H9 (cell line): ENCODE measurements around the gene C20orf96. TPM values are rescaled to one million over a fixed set of nuclear protein-coding genes. Genes with fewer than 3 reads are reported as not detected.

Experiments
- DNase-seq: peaks from one replicate; pipeline ENCODE4 v3.0.0-alpha.2; 2017
- H2AFZ ChIP-seq: one replicate; pipeline ENCODE4 v1.6.1; 2013; ENCODE audit warnings: mild to moderate bottlenecking, low read length, control low read depth, moderate library complexity
- H2AK5ac ChIP-seq: 2 replicates; pipeline ENCODE4 v1.6.1; 2013; ENCODE audit warnings: low read length, control low read depth, mixed read lengths; ENCODE audit not compliant: insufficient read length
- H2BK120ac ChIP-seq: one replicate; pipeline ENCODE4 v1.6.1; 2013; ENCODE audit warnings: low read depth, mild to moderate bottlenecking, low read length, control low read depth, inconsistent platforms; ENCODE audit not compliant: poor library complexity, severe bottlenecking
- H2BK12ac ChIP-seq: 2 replicates; pipeline ENCODE4 v1.6.1; 2013; ENCODE audit warnings: low read length, control low read depth, mixed read lengths, low read depth; ENCODE audit not compliant: insufficient read length
- H2BK15ac ChIP-seq: 2 replicates; pipeline ENCODE4 v1.6.1; 2013; ENCODE audit warnings: low read depth, low read length, control low read depth
- H2BK20ac ChIP-seq: one replicate; pipeline ENCODE4 v1.6.1; 2013; ENCODE audit warnings: low read depth, mild to moderate bottlenecking, low read length, control low read depth, inconsistent platforms; ENCODE audit not compliant: poor library complexity, severe bottlenecking
- H2BK5ac ChIP-seq: 2 replicates; pipeline ENCODE4 v1.6.1; 2013; ENCODE audit warnings: low read length, control low read depth, mixed read lengths; ENCODE audit not compliant: insufficient read length
- H3K14ac ChIP-seq: 2 replicates; pipeline ENCODE4 v1.6.1; 2013; ENCODE audit warnings: low read length, control low read depth; ENCODE audit not compliant: insufficient read depth
- H3K18ac ChIP-seq: 2 replicates; pipeline ENCODE4 v1.6.1; 2013; ENCODE audit warnings: low read depth, mild to moderate bottlenecking, mixed read lengths, low read length, control low read depth; ENCODE audit not compliant: insufficient read length
- H3K23ac ChIP-seq: 2 replicates; pipeline ENCODE4 v1.6.1; 2013; ENCODE audit warnings: low read length, control low read depth, mixed read lengths, low read depth; ENCODE audit not compliant: insufficient read length
- H3K23me2 ChIP-seq: 2 replicates; pipeline ENCODE4 v1.6.1; 2013; ENCODE audit warnings: low read depth, mild to moderate bottlenecking, mixed read lengths, low read length, control low read depth; ENCODE audit not compliant: insufficient read length, poor library complexity, severe bottlenecking
- H3K27ac ChIP-seq: 2 replicates; pipeline ENCODE4 v1.5.1; 2013; ENCODE audit warnings: low read length, control low read depth, mixed read lengths, low read depth; ENCODE audit not compliant: insufficient read length
- H3K27me3 ChIP-seq: 2 replicates; pipeline ENCODE4 v1.6.1; 2013; ENCODE audit warnings: low read length, control low read depth, inconsistent platforms; ENCODE audit not compliant: insufficient read depth
- H3K4ac ChIP-seq: 2 replicates; pipeline ENCODE4 v1.6.1; 2013; ENCODE audit warnings: low read depth, mild to moderate bottlenecking, control low read depth, inconsistent platforms, low read length, moderate library complexity
- H3K4me1 ChIP-seq: 2 replicates; pipeline ENCODE4 v1.6.1; 2013; ENCODE audit warnings: low read length, control low read depth, inconsistent platforms; ENCODE audit not compliant: insufficient read depth
- H3K4me2 ChIP-seq: 2 replicates; pipeline ENCODE4 v1.6.1; 2013; ENCODE audit warnings: low read length, control low read depth, mixed read lengths; ENCODE audit not compliant: insufficient read length, insufficient read depth
- H3K56ac ChIP-seq: 2 replicates; pipeline ENCODE4 v1.6.1; 2013; ENCODE audit warnings: low read depth, mild to moderate bottlenecking, mixed read lengths, low read length, control low read depth; ENCODE audit not compliant: insufficient read length
- H3K79me1 ChIP-seq: 2 replicates; pipeline ENCODE4 v1.6.1; 2013; ENCODE audit warnings: low read depth, mild to moderate bottlenecking, moderate library complexity, low read length, control low read depth, inconsistent platforms; ENCODE audit not compliant: insufficient read depth, poor library complexity, severe bottlenecking
- H3K79me2 ChIP-seq: 2 replicates; pipeline ENCODE4 v1.6.1; 2013; ENCODE audit warnings: low read length, control low read depth, inconsistent platforms; ENCODE audit not compliant: insufficient read depth
- H3K9ac ChIP-seq: 2 replicates; pipeline ENCODE4 v1.6.1; 2013; ENCODE audit warnings: low read length, control low read depth, mixed read lengths; ENCODE audit not compliant: insufficient read length; ENCODE audit errors: extremely low read depth
- H3K9me3 ChIP-seq: one replicate; pipeline ENCODE4 v1.6.1; 2013; ENCODE audit warnings: low read depth, low read length, inconsistent platforms; ENCODE audit not compliant: control insufficient read depth
- H3T11ph ChIP-seq: one replicate; pipeline ENCODE4 v1.6.1; 2013; ENCODE audit warnings: mild to moderate bottlenecking, low read length, control low read depth, inconsistent platforms
- H4K20me1 ChIP-seq: one replicate; pipeline ENCODE4 v1.6.1; 2013; ENCODE audit not compliant: control insufficient read depth, insufficient read length, insufficient read depth
- H4K5ac ChIP-seq: 2 replicates; pipeline ENCODE4 v1.6.1; 2013; ENCODE audit warnings: low read depth, mild to moderate bottlenecking, mixed read lengths, low read length, control low read depth; ENCODE audit not compliant: insufficient read length
- H4K8ac ChIP-seq: replicated peaks from 2 replicates; pipeline ENCODE4 v1.6.1; 2013; ENCODE audit warnings: low read length, control low read depth, mixed read lengths, low read depth; ENCODE audit not compliant: insufficient read length
- H4K91ac ChIP-seq: 2 replicates; pipeline ENCODE4 v1.6.1; 2013; ENCODE audit warnings: low read depth, mild to moderate bottlenecking, moderate library complexity, mixed read lengths, low read length, control low read depth; ENCODE audit not compliant: insufficient read length
- H3K27ac Mint-ChIP-seq, 3 experiments: 2 replicates in 2 of 3; 3 replicates in 1 of 3; pipeline ENCODE4 v1.8.0; 2020 to 2021; ENCODE audit warnings: mixed read lengths in 3 of 3, mild to moderate bottlenecking in 1 of 3, moderate library complexity in 1 of 3
- H3K27me3 Mint-ChIP-seq: 2 replicates; pipeline ENCODE4 v1.8.0; 2021; ENCODE audit warnings: low read depth, mild to moderate bottlenecking, moderate library complexity, mixed read lengths
- H3K36me3 Mint-ChIP-seq, 3 experiments: 2 replicates in 2 of 3; 3 replicates in 1 of 3; pipeline ENCODE4 v1.8.0; 2020 to 2021; ENCODE audit warnings: low read depth in 3 of 3, mixed read lengths in 3 of 3; ENCODE audit not compliant: insufficient read depth in 1 of 3
- H3K4me1 Mint-ChIP-seq, 2 experiments: 2 replicates each; pipeline ENCODE4 v1.8.0; 2020; ENCODE audit warnings: mixed read lengths in 2 of 2
- H3K4me3 Mint-ChIP-seq, 2 experiments: 2 replicates in 1 of 2; 3 replicates in 1 of 2; pipeline ENCODE4 v1.8.0; 2020 to 2021; ENCODE audit warnings: mild to moderate bottlenecking in 2 of 2, mixed read lengths in 2 of 2, moderate library complexity in 1 of 2
- H3K9me3 Mint-ChIP-seq, 2 experiments: 2 replicates in 1 of 2; 3 replicates in 1 of 2; pipeline ENCODE4 v1.8.0; 2020; ENCODE audit warnings: mild to moderate bottlenecking in 2 of 2, mixed read lengths in 2 of 2, moderate library complexity in 1 of 2
- CTCF ChIP-seq: fragments of 200-600 bp; sonication (generic); conservative IDR thresholded peaks from 3 replicates; pipeline ENCODE4 v1.8.0; 2021; ENCODE audit warnings: antibody characterized with exemption, mild to moderate bottlenecking
- WGBS: extraction: QIAGEN DNeasy Blood & Tissue Kit; methylation state at CpG from one replicate; pipeline ENCODE4 v1.1.7; 2013; ENCODE audit warnings: missing lambda C conversion rate, low lambda C conversion rate, mixed read lengths; ENCODE audit not compliant: insufficient read length; ENCODE audit errors: extremely low coverage; 5-methylcytosine and 5-hydroxymethylcytosine counted together
- total RNA-seq: library from RNA; stranded (reverse); gene quantifications from 2 replicates; pipeline ENCODE4 v1.2.1, GENCODE V29; 2021

Gene C20orf96
- total RNA-seq, 1 experiment from 2014 or later = 14.5 TPM

- Histone ChIP-seq H3K23me2 (no peaks in the 10 kb centered on the region), H3K27me3 (peaks cover 42% of the 10 kb centered on the region), H3K14ac (no peak overlapping the region), H3K18ac (no peak overlapping the region), H3K56ac (no peak overlapping the region), H3K9ac (no peak overlapping the region), H4K8ac (no peak overlapping the region), H3K79me1 (no peaks in the 10 kb centered on the region), H3K79me2 (no peaks in the 10 kb centered on the region), H3K4me2 (no peak overlapping the region), H4K5ac (no peak overlapping the region), H3T11ph (no peak overlapping the region), H3K4ac (no peak overlapping the region), H4K20me1 (no peaks in the 10 kb centered on the region), H2BK20ac (no peak overlapping the region), H3K4me1 (no peaks in the 10 kb centered on the region), H3K23ac (no peak overlapping the region), H2BK120ac (no peak overlapping the region), H2BK5ac (no peak overlapping the region), H2BK12ac (no peak overlapping the region), H3K9me3 (peaks cover 4% of the 10 kb centered on the region), H2BK15ac (no peak overlapping the region), H2AFZ (no peak overlapping the region), H4K91ac (no peak overlapping the region), H3K27ac (no peak overlapping the region), H2AK5ac (no peak overlapping the region)
- Mint-ChIP-seq H3K4me1 (peaks cover 11 to 12% of the 10 kb centered on the region in 2 experiments), H3K27ac (no peak overlapping the region), H3K4me3 (no peak overlapping the region), H3K36me3 (no peaks in the 10 kb centered on the region; a peak in 1 of 7 replicates), H3K27me3 (peaks cover 93% of the 10 kb centered on the region), H3K9me3 (peaks cover 13 to 16% of the 10 kb centered on the region in 2 experiments; a peak in 4 of 5 replicates)
- no CpG with 5 or more reads among the region's 2 CpGs for WGBS
- no peak for DNase-seq
- TF ChIP-seq CTCF = no peak
Measured at GRCh38 chr20:251354-251753, 39.2 kb downstream of the C20orf96 start.
